GM18505 (cell line): ENCODE data around the gene LRRC19.

Experiments
- ATAC-seq: cut with Tn5 transposase; IDR thresholded peaks from one replicate; pipeline ENCODE4 v1.9.1; 2021; ENCODE audit not compliant: unreplicated experiment
- POLR2A ChIP-seq: IDR thresholded peaks from 4 replicates; pipeline ENCODE4 v1.6.1; 2011; ENCODE audit warnings: borderline replicate concordance; ENCODE audit not compliant: insufficient read depth, insufficient read length; ENCODE audit errors: extremely low read depth

LRRC19 gene

DNA sequence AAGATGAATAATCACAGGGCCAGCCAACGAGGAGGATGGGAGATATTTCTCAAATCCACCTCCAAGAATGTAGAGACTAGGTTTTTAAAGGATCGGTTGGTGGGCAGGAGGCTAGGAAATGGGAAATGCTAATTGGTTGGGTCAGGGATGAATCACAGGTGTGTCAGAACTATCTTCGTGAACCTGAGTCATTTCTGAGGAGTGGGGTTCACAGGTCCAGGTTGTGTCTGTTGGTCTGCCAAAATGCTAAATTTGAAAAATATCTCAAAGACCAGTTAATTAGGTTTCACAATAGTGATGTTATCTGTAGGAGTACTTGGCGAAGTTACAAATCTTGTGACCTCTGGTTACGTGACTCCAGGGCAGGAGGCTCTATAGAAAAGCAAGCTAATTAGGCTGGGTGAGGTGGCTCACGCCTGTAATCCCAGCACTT lies 55.8 kb downstream of the LRRC19 start:
- no peak for ATAC-seq
- no peak for TF ChIP-seq POLR2A

DNA sequence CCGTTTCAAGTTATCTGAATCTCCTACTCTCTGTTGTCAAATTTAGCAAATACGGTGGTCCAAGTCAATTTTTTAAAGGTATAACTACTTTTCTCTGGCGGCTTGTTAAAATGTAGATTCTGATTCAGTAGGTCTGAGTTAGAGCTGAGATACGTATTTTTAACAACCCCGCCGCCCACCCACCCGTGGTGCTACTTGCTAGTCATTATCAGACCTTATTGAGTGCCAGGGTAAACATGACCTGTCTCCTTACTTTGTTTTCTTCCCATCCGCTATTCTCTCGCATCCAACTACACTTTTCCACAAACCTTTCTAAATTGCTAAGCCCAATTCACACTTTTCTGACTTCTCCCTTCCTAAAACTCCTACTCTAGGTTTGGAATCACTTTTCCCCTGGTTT lies 57.7 kb downstream of the LRRC19 start:
- no peak for ATAC-seq
- TF ChIP-seq POLR2A = no peak

DNA sequence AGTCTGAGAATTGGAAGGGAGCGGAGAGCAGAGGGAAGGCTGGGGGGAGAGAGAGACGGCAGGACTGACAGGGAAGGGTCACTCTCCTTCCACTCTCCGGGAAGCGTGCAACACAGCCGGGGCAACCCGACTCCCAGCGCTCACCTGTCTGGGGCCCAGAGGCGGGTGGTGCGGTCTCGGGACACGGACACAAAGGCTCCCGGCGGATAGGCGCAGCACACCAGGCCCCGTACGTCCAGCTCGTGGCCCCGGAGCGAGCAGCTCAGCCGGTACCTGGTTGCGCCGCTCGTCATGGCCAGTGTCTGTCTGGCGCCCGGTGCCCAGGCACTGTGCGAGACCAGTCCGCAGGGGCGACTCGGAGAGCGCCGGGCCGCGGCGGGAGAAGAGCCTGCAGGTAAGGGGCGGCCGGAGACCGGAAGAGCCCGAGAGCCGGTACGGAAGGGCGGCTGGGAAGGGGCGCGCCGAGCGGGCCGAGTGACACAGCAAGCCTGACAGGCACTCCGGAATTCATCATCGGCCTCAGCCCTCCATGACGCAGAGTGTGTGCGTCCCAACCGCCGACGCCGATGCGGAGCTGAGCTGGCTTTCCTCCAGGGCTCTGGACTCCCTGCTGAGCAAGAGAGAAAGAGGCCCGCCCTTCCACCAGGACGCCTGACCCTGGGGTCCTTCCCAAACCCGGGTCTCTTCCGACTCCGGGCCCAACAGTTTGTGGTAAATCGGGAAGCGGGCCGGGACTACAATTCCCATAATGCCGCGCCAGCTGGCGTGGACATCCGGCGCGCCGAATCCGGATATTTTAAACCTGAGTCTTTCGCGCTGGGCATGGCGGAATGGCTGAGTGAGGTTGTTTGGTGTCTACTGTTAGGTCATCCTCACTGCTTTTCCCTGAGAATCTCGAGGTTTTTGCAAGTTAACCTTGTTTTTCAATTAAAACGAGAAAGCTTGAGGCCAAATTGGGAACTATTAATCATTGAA lies 58.4 kb downstream of the LRRC19 start, which contains the start of gene PLAA:
Gene PLAA (minus strand): TSS at position 490 of the 975 bp plus-strand sequence. CDS start 197 bp downstream, at position 293.
- TF ChIP-seq POLR2A = peak; percentile 79
- peak; percentile 99 for ATAC-seq

DNA sequence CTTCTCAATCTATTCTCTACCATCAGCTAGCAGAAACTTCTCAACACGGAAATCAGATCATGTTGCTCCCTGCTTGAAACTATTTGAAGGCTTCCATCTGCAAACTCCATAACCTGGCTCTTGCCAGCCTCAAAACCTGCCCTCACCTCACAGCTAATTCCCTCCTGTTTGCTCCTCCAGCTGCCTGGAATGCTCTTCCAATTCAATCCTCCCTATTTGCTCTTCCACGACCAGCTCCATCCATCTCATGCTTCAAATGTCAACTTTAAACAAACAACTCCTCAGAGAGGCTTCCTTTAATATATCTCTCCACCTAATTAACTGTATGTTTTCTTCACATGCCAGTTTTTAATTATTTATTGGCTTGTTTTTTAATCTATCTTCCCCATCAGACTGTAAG lies 59.9 kb downstream of the LRRC19 start:
- TF ChIP-seq POLR2A = no peak
- ATAC-seq = no peak
